ENCODE measurements around the gene LTBP1.

Gene LTBP1

DNA sequence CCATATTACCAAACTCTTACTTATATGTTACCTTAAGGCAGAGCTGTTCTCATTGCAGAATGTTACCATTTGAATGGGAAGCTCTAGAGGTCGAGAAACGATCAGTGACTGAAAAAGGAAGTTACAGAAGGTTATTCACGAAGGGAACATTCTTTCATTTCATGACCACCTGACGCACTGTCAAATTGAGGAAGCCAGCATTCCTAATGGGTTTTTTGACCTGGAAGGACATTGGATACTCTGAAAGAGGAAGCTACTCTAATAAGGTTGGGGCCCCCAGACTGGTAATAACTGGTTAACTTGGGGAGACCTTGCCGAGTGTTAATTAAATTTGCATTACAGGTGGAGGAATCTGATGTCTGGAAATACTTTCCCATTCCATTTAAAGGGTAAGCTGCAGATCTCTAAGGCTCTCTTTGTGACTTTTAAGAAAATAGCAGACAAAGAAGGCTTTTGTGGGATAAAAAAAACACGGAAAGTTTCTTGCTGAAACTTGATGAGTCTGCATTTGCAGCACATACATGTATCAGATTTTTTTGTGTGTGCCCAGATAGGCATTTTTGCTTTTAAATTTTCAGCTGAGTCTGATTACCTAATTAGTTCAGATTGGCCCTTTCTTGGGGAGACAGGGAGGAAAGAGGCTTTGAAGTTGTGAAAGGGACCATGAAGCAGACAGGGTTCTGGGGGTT, 137.1 kb downstream of the LTBP1 start:
- no peak for DNase-seq (ENCODE audit: low spot score)

DNA sequence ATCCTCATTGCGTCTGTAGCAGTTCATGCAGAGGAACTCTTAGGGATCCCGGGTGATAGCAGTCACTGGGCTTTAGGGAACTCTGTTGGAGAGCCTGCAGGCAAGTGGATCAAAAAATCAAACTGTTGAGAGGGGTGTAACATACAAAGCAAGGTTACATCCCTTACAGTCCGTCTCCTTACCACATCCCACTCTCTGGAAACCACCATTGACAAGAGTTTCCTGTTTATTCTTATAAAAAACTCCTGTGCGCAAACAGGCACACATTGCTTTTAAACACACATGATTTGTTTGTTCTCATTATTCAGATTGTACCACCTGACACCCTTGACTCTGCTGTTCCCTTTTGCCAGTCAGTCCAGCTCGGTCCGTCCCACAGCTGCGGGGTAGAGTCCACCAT, 137.7 kb downstream of the LTBP1 start:
- no peak for DNase-seq (ENCODE audit: low spot score)

DNA sequence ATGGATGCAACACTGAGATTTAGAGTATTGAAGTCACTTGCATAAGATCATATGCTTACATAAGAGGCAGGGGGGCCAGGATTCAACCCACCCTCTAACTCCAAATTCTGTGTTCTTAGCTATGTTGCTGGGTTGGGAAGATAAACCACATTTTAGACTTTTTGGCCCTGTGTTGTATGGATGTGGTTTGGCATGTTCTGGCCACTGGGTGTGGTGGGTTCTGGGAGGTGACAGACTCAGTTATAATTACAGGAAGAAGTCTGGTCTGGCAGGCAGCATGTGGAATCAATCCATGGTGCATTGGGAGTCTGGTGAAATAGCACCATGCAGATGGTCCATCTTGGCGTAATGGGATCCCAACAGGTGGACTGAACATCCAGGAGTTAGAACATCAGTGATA, 138.9 kb downstream of the LTBP1 start:
- no peak for DNase-seq (ENCODE audit: low spot score)

DNA sequence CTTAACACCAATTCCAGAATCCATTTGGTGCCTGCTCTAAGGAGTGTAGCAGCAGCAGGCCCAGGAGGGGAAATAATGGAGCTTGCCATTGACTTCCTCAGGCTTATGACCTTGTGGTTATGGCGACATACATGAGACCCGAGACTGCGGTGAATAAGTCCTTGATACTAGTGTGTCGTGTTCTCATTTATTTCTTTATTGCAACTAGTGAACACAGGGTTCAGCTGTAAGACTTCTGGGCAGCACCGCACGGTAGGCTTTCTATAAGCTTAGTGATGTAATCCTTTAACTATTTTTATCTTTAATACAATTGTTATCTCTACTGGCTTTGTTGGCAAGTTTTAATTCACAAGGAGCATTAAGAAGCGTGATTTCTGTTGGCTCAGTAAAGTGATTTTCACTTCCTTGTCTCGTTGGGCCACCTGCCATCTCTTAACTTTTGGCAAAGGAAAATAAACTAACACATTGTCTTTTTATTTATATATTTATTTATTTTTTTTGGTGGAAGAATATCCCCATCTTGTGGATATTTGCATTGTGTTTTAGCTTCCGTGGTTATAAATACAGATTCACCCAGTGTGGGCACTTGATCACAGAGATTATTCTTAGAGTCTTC, 139.8 kb downstream of the LTBP1 start:
- DNase-seq (ENCODE audit: low spot score), result no peak

DNA sequence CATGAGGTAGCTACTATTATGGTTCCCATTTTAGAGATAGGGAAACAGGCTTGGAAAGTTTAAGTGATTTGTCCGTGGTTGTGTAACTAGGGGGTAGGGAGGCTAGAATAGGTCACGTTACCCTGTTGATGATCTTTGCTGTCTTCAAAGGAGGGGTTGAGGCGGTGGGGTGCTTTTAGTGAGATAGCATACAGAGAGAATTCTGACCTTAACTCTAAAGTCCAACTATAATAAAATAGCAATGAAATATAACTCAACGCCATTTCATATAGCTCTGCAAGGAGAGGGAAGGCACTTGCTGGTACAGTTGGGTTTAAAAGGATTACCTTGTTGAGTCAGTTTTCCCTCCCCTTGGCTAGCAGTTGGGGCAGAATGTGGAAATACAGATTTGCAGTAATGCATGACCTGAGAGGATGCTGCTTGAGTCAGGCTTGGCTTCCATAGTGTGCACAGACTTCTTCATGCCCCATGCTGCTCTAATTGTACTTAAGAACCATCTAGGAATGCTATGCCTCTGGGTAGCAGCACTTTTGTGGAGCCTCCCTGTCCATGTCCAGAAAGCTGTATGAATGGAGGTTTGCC, 143.9 kb downstream of the LTBP1 start:
- no peak for DNase-seq (ENCODE audit: low spot score)

DNA sequence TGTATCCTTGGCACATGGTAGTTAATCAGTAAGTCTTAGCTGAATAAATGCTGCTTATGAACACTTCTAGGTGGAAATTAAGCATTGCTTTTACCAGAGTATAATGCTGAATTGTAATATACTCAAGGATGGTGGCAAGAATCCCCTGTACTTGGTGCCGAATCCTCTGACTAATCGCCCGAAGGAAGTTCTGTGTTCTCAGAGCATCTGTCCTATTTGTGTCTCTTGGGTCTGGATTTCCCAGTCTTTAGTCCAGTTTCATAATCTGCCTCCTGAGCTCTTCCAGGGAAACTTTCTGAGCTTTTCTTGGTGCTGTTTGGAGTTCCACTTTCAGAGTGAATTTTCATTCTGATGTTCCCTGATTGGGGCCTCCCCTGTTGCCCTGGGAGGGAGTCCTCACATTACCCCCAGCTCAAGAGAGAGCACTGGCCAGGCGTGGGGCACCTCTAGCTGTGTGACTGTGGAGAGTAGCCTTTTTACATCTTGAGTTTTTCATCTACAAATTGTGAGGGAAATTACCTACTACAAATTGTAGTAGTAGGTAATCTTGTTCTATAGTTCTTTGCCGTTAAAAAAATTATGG, 144.9 kb downstream of the LTBP1 start:
- DNase-seq (ENCODE audit: low spot score), result no peak

DNA sequence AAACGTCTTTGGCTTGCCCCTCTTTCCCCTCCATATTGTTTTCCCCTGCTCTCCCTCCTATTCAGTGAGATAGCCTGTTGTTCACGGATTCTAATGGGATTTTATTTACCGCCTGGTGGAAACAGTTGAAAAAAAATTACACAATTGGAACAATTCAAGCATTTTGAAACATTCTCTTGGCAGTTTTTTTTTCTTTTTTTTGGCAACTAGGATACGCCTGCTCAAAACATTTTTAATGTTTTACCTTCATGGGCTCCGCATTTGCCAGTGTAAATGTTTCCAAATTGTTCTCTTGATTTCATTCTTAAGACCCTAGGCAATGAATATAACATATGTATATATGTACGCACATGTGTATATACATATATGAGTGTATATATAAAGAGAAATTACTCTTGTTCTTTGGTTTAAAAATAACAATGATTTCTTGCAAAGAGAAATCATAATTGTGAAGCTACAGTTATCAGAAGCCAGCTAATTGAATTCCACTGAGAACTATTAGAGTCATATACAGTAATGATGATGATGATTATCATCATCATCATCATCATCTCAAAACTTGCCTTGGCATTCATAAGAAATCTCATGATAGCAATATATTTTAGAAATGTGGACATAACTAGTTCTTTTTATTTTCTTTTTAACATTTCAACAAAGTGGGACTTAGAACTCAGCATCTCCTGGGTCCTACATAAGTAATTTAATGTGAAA, 146.7 kb downstream of the LTBP1 start:
- DNase-seq (ENCODE audit: low spot score), result no peak

DNA sequence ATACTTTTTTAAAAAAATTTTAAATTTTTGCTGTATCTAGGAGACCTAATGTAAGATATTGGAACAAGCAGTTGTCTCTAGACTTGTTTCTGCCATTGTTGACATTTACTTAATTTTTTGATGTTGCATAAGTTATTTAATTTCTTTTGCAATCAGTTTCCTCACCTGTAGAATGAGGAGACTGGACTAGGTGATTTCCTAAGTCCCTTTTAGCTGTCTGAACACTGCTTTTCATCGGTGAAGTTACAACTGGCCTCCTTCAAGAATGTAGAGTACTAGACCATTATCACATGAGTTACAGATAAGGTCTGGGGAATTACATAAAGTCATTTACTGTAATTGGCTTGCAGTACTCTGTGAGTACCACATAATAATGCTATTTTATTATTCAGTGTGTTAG, 147.6 kb downstream of the LTBP1 start:
- DNase-seq (ENCODE audit: low spot score), result no peak

DNA sequence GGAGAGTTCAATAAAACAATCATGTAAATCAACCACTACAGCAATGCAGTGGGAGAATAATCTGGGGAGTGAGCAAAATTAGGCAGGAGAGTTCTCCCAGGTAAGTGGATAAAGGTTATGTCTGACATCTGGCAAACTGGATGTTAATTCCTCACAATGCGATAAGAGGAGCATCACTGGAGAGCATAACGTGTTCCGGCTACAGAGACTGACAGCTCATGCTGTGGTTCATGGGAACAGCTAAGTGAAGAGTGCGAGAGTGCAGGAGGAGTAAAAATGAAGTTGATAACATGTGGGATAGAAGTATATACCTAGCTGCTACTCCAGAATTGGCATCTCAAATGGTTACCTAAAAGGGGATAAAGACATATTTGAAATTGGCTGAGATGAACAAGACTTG, 153.2 kb downstream of the LTBP1 start:
- DNase-seq (ENCODE audit: low spot score), result no peak

DNA sequence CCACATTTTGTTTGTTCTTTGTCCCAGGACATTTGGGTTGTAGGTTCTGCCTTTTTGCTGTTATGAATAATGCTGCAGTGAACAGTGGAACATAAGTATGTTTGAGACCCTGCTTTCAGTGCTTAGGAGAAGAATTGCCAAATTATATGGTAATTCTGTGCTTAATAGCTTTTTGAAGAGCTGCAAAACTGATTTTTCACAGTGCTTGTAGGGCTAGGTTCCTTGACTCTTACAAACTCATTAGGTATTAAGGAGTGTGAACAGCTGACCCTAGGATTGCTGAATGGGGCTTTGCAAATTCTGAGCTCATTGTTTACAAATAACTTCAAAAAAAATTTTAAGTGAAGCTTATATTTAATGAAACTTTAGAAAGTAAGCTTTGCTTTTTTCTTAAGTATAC, 154.2 kb downstream of the LTBP1 start:
- no peak for DNase-seq (ENCODE audit: low spot score)

DNA sequence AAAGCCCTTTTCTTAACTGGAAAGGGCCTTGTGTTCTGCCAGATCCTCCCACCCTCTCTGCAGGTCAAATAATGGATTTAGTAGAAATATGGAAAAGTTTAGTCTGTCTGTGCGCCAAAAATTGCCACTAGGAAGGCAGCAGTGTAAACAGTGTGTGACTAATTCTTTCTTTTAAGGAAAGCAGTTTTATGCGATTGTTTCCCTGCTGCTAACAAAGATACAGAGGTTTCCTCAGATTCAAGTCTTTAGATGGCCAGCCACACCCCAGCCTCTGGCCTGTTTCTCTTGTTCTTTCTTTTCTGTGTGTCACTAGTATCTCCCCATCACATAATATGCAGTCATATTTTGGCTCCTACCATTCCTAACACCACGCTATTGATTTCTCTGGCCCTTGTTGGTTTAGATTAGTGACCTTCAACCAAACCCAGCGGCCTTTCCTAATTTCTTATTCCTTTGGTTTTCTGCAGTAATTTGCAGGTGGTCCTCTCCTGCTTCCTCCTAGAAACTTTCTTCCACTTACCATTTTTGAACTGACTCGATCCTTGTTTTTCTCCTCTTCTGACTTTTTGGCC, 157.4 kb downstream of the LTBP1 start:
- DNase-seq (ENCODE audit: low spot score), result no peak

DNA sequence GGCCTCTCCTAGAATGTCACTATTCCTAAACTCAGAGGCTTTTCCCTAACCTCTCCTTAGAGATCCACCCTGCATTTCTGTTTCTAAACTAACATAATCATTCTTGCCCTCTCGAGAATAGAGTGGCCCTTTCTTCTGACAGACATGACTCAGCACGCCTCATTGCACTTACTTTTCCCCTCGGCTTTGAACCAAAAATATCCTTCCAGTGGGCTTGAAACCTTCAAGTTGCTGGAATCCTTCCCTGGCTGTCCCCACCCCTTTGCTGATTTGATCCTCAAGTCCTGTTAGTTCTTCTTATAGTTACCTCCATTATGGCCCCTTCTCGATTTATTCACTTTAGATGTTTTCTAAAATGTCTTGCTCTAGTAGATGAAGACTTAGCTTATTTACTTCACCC, 158.0 kb downstream of the LTBP1 start:
- no peak for DNase-seq (ENCODE audit: low spot score)

DNA sequence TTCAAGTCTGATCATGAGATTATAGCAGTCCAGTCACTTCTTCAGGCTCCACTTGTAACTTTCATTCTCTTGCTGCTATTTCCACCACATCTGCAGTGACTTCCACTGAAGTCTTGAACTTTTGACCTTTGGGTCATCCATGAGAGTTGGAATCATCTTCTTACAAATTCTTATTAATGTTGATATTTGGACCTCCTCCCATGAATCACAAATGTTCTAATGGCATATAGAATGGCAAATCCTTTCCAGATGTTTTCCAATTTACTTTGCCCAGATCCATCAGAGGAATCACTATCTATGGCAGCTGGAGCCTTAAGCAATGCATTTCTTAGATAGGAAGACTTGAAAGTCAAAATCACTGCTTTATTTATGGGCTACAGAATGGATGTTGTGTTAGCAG, 159.4 kb downstream of the LTBP1 start:
- DNase-seq (ENCODE audit: low spot score), result no peak

DNA sequence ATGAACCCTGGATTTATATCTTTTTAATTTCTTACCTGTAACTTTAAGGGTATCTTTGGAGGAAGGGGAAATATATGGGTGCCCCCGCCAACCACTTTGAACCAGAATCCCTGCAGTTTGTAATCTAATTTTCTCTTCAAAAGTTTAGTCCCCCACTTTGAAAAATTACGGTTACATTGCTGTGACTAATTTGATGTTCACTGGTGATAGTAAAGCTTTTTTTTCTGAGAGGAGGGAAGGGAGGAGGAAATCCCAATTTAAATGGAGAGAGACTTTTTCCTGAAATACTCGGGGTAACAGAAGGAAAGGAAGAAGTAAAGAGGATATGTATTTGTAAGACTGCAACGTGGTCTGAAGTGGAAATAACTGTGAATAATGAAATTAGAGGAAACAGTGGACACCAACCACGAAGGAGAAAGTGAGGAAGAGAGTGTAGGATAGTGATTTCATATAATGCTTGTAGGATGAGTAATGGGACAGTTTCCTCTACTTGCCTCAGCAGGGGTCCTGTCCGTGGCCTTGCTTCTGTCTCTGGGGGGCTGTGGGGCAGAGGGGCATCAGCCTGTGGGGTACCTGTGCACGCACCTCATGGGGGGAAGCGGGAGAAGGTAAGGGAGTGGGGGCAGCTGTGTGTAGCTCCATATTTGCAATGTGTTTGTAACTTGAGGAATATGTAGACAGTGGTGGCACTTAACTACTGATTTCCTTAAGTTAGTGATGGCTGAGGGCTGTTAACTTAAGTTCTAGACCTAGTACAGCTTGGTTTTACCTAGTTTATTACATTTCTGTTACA, 161.1 kb downstream of the LTBP1 start:
- DNase-seq (ENCODE audit: low spot score), result no peak

DNA sequence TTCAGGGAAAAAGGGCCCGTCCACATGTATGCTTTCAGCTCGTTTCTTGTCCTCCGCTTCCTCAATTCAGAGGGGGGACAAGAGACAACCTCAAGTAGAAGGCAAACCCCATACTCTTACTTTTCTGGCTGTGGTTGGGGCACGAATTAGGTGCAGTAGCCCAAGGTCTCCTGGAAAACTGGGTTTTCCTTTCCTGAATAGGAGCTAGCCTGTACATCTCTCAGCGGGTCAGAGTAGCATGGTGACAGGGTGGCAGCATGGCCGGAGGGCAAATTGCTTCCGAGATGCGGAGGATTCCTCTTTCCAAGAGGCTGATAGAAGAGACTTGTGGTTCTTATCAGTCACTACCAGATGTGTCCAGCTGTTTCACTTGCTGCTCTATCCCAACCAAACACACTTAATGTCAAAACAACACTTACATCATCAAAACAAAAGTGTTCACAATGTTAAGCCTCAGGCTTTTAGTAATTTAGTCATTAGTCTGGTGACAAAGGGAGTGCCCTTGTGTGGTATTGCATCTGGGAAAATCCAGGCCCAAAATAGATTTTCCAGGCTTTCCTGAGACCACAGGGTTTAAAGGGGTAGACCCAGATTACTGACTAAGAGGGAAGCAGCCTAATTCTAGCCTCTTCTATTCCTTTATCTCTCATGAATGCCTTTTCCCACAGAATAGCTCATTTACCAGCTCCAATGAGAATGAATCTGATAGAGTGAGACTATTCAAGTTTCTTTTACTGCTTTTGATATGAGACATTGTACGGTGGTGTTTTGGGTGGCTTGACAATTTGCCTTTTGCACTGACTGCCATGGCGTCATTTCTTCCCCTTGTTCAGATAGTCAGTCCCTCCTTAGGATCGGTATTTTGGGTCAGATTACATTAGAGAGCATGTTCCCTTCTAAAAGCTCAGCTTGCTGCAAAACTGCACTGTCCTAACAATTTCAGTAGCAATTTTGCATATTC, 162.0 kb downstream of the LTBP1 start:
- DNase-seq (ENCODE audit: low spot score), result no peak

DNA sequence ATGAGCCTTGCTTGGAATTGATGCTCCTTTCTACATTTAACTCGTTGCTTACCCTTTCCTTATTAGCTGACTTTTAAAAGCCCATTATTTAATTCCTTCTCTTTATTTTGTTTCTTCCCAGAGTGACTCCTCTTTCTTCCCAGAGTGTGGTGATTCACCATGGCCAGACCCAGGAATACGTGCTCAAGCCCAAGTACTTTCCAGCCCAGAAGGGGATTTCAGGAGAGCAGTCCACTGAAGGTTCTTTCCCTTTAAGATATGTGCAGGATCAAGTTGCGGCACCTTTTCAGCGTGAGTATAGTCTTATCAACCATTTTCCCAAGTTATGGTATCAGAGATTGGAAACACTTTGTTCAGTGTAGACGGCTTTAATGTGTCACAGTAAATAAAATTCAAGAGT, 163.7 kb downstream of the LTBP1 start:
- no peak for DNase-seq (ENCODE audit: low spot score)

DNA sequence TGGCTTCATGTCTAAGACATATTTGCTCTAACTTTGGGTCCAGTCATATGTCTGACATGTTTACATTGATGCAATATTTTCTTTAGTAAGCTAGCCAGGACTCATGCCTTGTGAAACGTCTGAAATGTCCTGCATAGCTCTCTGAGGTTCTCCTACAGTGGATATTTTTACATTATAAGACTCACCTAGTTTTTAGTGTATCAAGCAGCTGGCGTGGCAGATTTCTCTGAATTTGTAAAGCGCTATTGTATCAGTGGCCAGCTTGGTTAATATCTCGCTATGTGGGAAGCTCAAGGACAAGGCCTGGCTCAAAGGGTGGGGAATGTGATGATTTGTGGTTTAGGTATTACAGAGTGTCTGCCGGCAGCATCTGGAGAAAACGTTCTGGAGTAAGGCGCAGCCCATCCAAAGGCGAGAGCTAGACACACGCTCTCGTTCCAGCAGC, 164.3 kb downstream of the LTBP1 start:
- DNase-seq (ENCODE audit: low spot score), result no peak

DNA sequence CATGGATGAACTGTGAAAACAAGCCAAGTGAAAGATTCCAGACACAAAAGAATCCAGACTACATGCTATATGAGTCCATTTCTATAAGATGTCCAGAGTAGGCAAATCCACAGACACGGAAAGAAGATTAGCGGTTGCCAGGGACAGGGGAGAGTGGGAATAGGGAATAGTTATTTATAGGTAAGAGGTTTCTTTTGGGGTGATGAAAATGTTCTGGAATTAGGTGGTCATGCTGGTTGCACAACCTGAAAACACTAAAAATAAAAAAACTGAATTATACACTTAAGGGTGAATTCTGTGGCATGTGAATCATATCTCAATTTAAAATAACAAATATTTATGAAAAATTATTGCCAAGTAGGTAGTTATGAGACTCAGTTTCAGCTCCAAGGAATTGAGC, 168.4 kb downstream of the LTBP1 start:
- no peak for DNase-seq (ENCODE audit: low spot score)

DNA sequence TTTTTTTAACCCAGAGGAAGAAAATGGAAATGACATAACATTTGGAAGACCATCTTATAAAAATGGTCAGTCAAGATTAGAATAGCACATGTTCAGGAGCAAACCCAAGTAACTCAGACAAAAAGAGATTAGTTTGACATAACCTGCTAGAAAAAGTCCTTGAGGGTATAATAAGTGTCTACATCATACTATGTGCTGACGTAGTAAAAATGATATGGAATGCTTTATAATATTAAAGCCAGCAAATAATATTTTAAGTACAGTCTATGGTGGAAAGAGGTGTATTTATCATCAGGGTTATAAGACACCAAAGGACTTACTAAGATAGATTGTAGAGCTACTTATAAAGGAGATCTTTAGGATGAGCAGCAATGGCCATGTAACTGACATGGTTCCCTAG, 169.0 kb downstream of the LTBP1 start:
- DNase-seq (ENCODE audit: low spot score), result no peak

DNA sequence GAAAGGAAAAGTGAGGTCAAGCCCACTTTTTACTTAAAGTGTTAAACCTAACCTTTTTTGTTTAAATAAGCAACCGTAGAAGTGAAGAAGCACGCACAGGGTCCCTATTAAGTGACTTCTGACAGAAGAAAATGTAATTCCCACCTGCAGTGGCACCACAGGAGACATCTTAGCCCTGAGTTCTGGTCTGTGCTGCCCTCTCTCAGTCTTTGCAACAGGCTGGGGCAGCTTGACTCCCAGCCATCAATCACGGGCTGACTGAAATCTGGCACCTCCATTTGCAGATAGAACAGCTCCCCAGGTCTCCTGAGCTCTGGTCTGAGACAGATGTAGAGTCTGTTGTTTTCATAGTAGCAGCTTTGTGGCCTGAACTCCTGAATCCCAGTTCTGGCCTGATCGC, 170.0 kb downstream of the LTBP1 start:
- no peak for DNase-seq (ENCODE audit: low spot score)

All from HuH-7.5 (cell line).